HL-60 (cell line): ENCODE results near the gene SLC6A8.

Experiments used
- CTCF ChIP-seq: IDR thresholded peaks from one replicate; pipeline ENCODE4 v1.5.1; 2011; ENCODE audit warnings: low read length, control low read depth, inconsistent platforms; ENCODE audit not compliant: insufficient read depth
- GABPA ChIP-seq: IDR thresholded peaks from 2 replicates; pipeline ENCODE4 v1.6.1; 2012; ENCODE audit warnings: low read depth
- POLR2AphosphoS5 ChIP-seq: IDR thresholded peaks from 2 replicates; pipeline ENCODE4 v1.6.1; 2012; ENCODE audit warnings: low read depth
- REST ChIP-seq: IDR thresholded peaks from 2 replicates; pipeline ENCODE4 v1.6.1; 2012; ENCODE audit warnings: low read depth; ENCODE audit not compliant: insufficient replicate concordance
- SPI1 ChIP-seq: IDR thresholded peaks from 2 replicates; pipeline ENCODE4 v1.6.1; 2012; ENCODE audit warnings: low read depth, mild to moderate bottlenecking, borderline replicate concordance

- TF ChIP-seq CTCF (no peak), GABPA (no peak), REST (no peak), POLR2AphosphoS5 (no peak), SPI1 (no peak)
Measured at GRCh38 chrX:153688911-153689590, 1.3 kb downstream of the SLC6A8 start.
